Mammary epithelial cell (primary cell): ENCODE measurements around the gene LCN12.

Source experiments
- CTCF ChIP-seq, 2 donors: IDR thresholded peaks in 1 of 2; conservative IDR thresholded peaks in 1 of 2; 2 replicates each; pipeline ENCODE4 v1.5.1; 2011 to 2012; ENCODE audit warnings: inconsistent platforms in 2 of 2, low read length in 2 of 2, mild to moderate bottlenecking in 2 of 2, control low read depth in 1 of 2, low read depth in 1 of 2; ENCODE audit not compliant: insufficient read depth in 1 of 2; ENCODE audit errors: extremely low read depth in 1 of 2
- EZH2 ChIP-seq: IDR thresholded peaks from 2 replicates; pipeline ENCODE4 v1.6.1; 2012; ENCODE audit warnings: low read length, inconsistent platforms, borderline replicate concordance

- TF ChIP-seq CTCF (conservative IDR thresholded peaks at IDR 0.05 in 1 of 2, IDR thresholded peaks at IDR 0.05 in 1 of 2; ENCODE audit: extremely low read depth in 1 of 2, insufficient read depth in 1 of 2, low read depth in 1 of 2, low read length in 2 of 2) (no peak), EZH2 (no peak)
Observed at GRCh38 chr9:136969774-136970173, 17.7 kb downstream of the LCN12 start.
